Liver (tissue), 9 donors: ENCODE data around the gene CRELD2. TPM values are rescaled to one million over a fixed set of nuclear protein-coding genes. Genes with fewer than 3 reads are reported as not detected.

Experiments used
- DNase-seq: peaks from one replicate; pipeline ENCODE4 v3.0.0-alpha.2; 2017; ENCODE audit warnings: low spot score
- H3K27ac ChIP-seq, 2 donors: one replicate each; pipeline ENCODE4 v1.7.0; 2013; ENCODE audit warnings: inconsistent platforms in 2 of 2, low read length in 2 of 2, control low read depth in 1 of 2, low read depth in 1 of 2, mild to moderate bottlenecking in 1 of 2
- H3K27me3 ChIP-seq, 4 donors: one replicate each; pipeline versions ENCODE4 v1.6.1 to v1.7.0; 2013; ENCODE audit warnings: low read length in 3 of 4, inconsistent platforms in 1 of 4, mild to moderate bottlenecking in 1 of 4, moderate library complexity in 1 of 4; ENCODE audit not compliant: control insufficient read depth in 4 of 4, insufficient read depth in 4 of 4
- H3K36me3 ChIP-seq, 4 donors: one replicate each; pipeline versions ENCODE4 v1.6.1 to v1.7.0; 2013; ENCODE audit warnings: low read length in 3 of 4, mild to moderate bottlenecking in 3 of 4, low read depth in 1 of 4, moderate library complexity in 1 of 4; ENCODE audit not compliant: control insufficient read depth in 4 of 4, insufficient read depth in 3 of 4
- H3K4me1 ChIP-seq, 4 donors: one replicate each; pipeline versions ENCODE4 v1.6.1 to v1.7.0; 2013; ENCODE audit warnings: low read length in 3 of 4, mild to moderate bottlenecking in 3 of 4, moderate library complexity in 1 of 4; ENCODE audit not compliant: control insufficient read depth in 4 of 4, insufficient read depth in 4 of 4
- H3K4me3 ChIP-seq, 3 donors: one replicate each; pipeline versions ENCODE4 v1.6.1 to v1.7.0; 2013; ENCODE audit warnings: low read length in 3 of 3, control low read depth in 1 of 3, low read depth in 1 of 3, mild to moderate bottlenecking in 1 of 3
- H3K9ac ChIP-seq, 2 donors: one replicate each; pipeline ENCODE4 v1.7.0; 2013; ENCODE audit warnings: low read length in 2 of 2, mild to moderate bottlenecking in 2 of 2, moderate library complexity in 2 of 2, control low read depth in 1 of 2, low read depth in 1 of 2
- H3K9me3 ChIP-seq, 4 donors: one replicate each; pipeline versions ENCODE4 v1.6.1 to v1.7.0; 2013; ENCODE audit warnings: low read length in 3 of 4; ENCODE audit not compliant: control insufficient read depth in 4 of 4
- CTCF ChIP-seq: fragments of 150-350 bp; IDR thresholded peaks from 2 replicates; pipeline ENCODE4 v1.5.1; 2017; ENCODE audit warnings: improper control_type of control experiment, low read depth, low read length; ENCODE audit not compliant: missing input control
- EGR1 ChIP-seq, 2 donors: IDR thresholded peaks; 2 replicates each; pipeline ENCODE4 v1.6.1; 2016 to 2018; ENCODE audit warnings: antibody characterized with exemption in 2 of 2, low read depth in 2 of 2
- FOXA1 ChIP-seq: IDR thresholded peaks from 2 replicates; pipeline ENCODE4 v1.6.1; 2016; ENCODE audit warnings: antibody characterized with exemption
- FOXA2 ChIP-seq: IDR thresholded peaks from 2 replicates; pipeline ENCODE4 v1.6.1; 2016; ENCODE audit warnings: antibody characterized with exemption
- GABPA ChIP-seq, 2 donors: IDR thresholded peaks in 1 of 2; conservative IDR thresholded peaks in 1 of 2; 2 replicates each; pipeline ENCODE4 v1.6.1; 2016; ENCODE audit warnings: antibody characterized with exemption in 2 of 2, mild to moderate bottlenecking in 1 of 2, moderate library complexity in 1 of 2
- HNF4A ChIP-seq, 2 donors: conservative IDR thresholded peaks; 2 replicates each; pipeline ENCODE4 v1.6.1; 2016; ENCODE audit warnings: antibody characterized with exemption in 2 of 2, mild to moderate bottlenecking in 2 of 2
- HNF4G ChIP-seq: IDR thresholded peaks from 2 replicates; pipeline ENCODE4 v1.6.1; 2016; ENCODE audit warnings: antibody characterized with exemption
- JUND ChIP-seq, 2 donors: IDR thresholded peaks; 2 replicates each; pipeline ENCODE4 v1.6.1; 2016; ENCODE audit warnings: antibody characterized with exemption in 2 of 2
- MAX ChIP-seq: IDR thresholded peaks from 2 replicates; pipeline ENCODE4 v1.6.1; 2016; ENCODE audit warnings: antibody characterized with exemption
- NR2F2 ChIP-seq: IDR thresholded peaks from 2 replicates; pipeline ENCODE4 v1.6.1; 2016; ENCODE audit warnings: antibody characterized with exemption
- RAD21 ChIP-seq, 2 donors: IDR thresholded peaks; 2 replicates each; pipeline ENCODE4 v1.6.1; 2016; ENCODE audit warnings: antibody characterized with exemption in 2 of 2, mild to moderate bottlenecking in 2 of 2
- REST ChIP-seq: IDR thresholded peaks from 2 replicates; pipeline ENCODE4 v1.6.1; 2016; ENCODE audit warnings: antibody characterized with exemption, mild to moderate bottlenecking
- RXRA ChIP-seq, 2 donors: IDR thresholded peaks; 2 replicates each; pipeline ENCODE4 v1.6.1; 2017 to 2018; ENCODE audit warnings: antibody characterized with exemption in 2 of 2, mild to moderate bottlenecking in 1 of 2
- SP1 ChIP-seq: IDR thresholded peaks from 2 replicates; pipeline ENCODE4 v1.6.1; 2018; ENCODE audit warnings: antibody characterized with exemption, mild to moderate bottlenecking
- TAF1 ChIP-seq: conservative IDR thresholded peaks from 2 replicates; pipeline ENCODE4 v1.6.1; 2016; ENCODE audit warnings: antibody characterized with exemption, mild to moderate bottlenecking
- YY1 ChIP-seq: IDR thresholded peaks from 2 replicates; pipeline ENCODE4 v1.6.1; 2016; ENCODE audit warnings: antibody characterized with exemption, mild to moderate bottlenecking
- WGBS: extraction: QIAGEN DNeasy Blood & Tissue Kit; methylation state at CpG from one replicate; pipeline ENCODE4 v1.1.7; 2013; 5-methylcytosine and 5-hydroxymethylcytosine counted together
- polyA plus RNA-seq, 2 donors: library from polyadenylated mRNA; stranded (reverse) in 1 of 2; unstranded in 1 of 2; fragments of 200-250 nt in 1 of 2; fragments of >200 nt in 1 of 2; fragmentation: Nextera tagmentation in 1 of 2; extraction: Ambion mirVana in 1 of 2; gene quantifications; one replicate each; pipeline versions ENCODE4 v1.2.1 to v1.2.3, GENCODE V29; 2013 to 2015
- total RNA-seq, 2 donors: library from RNA; depleted of rRNA; stranded (reverse); fragments of >200 nt; gene quantifications; one replicate each; pipeline ENCODE4 v1.2.3, GENCODE V29; 2014
- TF ChIP-seq, protein P1 (sequence below): IDR thresholded peaks from 2 replicates; pipeline ENCODE4 v1.6.1; 2016; ENCODE audit warnings: antibody characterized with exemption
- TF ChIP-seq, protein P2 (sequence below): IDR thresholded peaks from 2 replicates; pipeline ENCODE4 v1.6.1; 2016; ENCODE audit warnings: antibody characterized with exemption
- donor health status: healthy.
- donor health status: healthy.
- donor health status: healthy.
- donor health status: healthy.
- donor health status: healthy.

Gene CRELD2
- total and polyA plus RNA-seq, 4 donors: 17.2 to 98.1 (median 57.1) TPM

DNA sequence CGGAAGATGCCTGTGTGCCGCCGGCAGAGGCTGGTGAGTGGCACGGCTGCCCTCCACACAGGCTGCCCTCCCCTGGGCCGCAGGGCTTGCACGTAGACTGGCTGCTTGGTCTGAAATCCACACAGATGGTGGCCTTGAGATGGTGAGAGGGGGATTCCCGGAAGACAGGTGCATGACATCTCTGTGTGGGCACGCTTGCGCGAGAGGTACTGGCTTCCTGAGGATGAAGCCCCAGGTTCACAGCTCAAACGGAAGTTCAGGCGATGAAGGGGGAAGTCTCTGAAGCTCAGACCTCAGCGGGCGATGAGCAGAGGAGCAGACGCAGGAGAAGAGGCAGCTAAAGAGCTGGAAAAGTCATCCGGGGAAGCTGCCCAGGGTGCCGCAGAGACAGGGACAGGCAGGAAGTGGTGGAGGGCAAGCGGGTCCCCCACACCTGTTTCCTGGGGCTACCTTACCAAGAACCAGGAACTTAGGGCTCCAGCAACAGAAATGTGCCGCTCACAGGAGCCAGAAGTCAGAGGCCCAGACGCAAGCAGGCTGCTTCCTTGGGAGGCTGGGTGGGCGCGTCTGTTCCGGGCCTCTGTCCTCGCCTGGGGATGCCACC lies 7.2 kb downstream of the CRELD2 start:
- Histone ChIP-seq H3K27ac (no peak overlapping the region), H3K9me3 (no peaks in the 10 kb centered on the region), H3K4me1 (peaks cover 0 to 6% (median 3%) of the 10 kb centered on the region in 4 donors), H3K27me3 (no peaks in the 10 kb centered on the region), H3K36me3 (peaks cover 6 to 21% (median 14%) of the 10 kb centered on the region in 4 donors), H3K9ac (no peak overlapping the region), H3K4me3 (no peak overlapping the region)
- WGBS: 79% methylated on average over 24 of the region's 24 CpGs
- no peak for TF ChIP-seq REST
- TF ChIP-seq SP1: no peak
- TF ChIP-seq FOXA1: no peak
- no peak for TF ChIP-seq TAF1
- TF ChIP-seq FOXA2: no peak
- no peak for TF ChIP-seq CTCF
- TF ChIP-seq, protein P1, sequence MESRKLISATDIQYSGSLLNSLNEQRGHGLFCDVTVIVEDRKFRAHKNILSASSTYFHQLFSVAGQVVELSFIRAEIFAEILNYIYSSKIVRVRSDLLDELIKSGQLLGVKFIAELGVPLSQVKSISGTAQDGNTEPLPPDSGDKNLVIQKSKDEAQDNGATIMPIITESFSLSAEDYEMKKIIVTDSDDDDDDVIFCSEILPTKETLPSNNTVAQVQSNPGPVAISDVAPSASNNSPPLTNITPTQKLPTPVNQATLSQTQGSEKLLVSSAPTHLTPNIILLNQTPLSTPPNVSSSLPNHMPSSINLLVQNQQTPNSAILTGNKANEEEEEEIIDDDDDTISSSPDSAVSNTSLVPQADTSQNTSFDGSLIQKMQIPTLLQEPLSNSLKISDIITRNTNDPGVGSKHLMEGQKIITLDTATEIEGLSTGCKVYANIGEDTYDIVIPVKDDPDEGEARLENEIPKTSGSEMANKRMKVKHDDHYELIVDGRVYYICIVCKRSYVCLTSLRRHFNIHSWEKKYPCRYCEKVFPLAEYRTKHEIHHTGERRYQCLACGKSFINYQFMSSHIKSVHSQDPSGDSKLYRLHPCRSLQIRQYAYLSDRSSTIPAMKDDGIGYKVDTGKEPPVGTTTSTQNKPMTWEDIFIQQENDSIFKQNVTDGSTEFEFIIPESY: no peak
- no peak for TF ChIP-seq HNF4A (conservative IDR thresholded peaks at IDR 0.05)
- TF ChIP-seq MAX: no peak
- no peak for TF ChIP-seq EGR1 (IDR thresholded peaks at IDR 0.05; ENCODE audit: low read depth in 2 of 2)
- TF ChIP-seq RXRA (IDR thresholded peaks at IDR 0.05): no peak
- no peak for TF ChIP-seq HNF4G
- no peak for TF ChIP-seq NR2F2
- TF ChIP-seq GABPA (IDR thresholded peaks at IDR 0.05 in 1 of 2, conservative IDR thresholded peaks at IDR 0.05 in 1 of 2): no peak
- no peak for TF ChIP-seq YY1
- TF ChIP-seq, protein P2, sequence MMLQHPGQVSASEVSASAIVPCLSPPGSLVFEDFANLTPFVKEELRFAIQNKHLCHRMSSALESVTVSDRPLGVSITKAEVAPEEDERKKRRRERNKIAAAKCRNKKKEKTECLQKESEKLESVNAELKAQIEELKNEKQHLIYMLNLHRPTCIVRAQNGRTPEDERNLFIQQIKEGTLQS: no peak
- DNase-seq: no peak

DNA sequence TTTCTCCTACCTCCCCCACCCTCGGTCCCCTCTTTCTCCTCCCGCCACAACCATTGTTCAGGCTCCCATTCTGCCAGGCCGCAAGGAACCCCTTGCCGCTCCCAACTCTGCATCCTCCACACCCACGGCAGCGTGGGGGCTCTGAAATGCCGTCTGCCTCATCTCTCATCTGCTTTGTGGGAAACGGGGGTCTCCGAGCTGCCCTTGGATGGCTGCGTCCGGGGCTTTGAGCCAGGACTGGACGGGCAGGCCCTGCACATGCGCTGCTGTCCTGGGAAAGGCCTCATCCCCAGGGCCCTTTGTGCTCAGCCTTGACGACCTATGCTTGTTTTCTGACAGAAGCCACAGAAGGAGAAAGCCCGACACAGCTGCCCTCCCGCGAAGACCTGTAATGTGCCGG lies 8.5 kb downstream of the CRELD2 start:
- H3K27ac ChIP-seq: no peak overlapping the region
- H3K9ac ChIP-seq: no peak overlapping the region
- H3K4me1 ChIP-seq: peaks cover 3 to 12% (median 5%) of the 10 kb centered on the region in 4 donors
- no peaks in the 10 kb centered on the region for H3K9me3 ChIP-seq
- no peak for DNase-seq
- H3K36me3 ChIP-seq: peaks cover 0 to 17% (median 12%) of the 10 kb centered on the region in 4 donors
- 90% methylated on average over 18 of the region's 18 CpGs for WGBS
- H3K27me3 ChIP-seq: no peaks in the 10 kb centered on the region
- no peak overlapping the region for H3K4me3 ChIP-seq
- TF ChIP-seq JUND (IDR thresholded peaks at IDR 0.05) (no peak), RAD21 (IDR thresholded peaks at IDR 0.05) (no peak), YY1 (no peak), TAF1 (no peak), CTCF (no peak), EGR1 (IDR thresholded peaks at IDR 0.05; ENCODE audit: low read depth in 2 of 2) (no peak), HNF4G (no peak), SP1 (no peak), MAX (no peak), FOXA1 (no peak)
- TF ChIP-seq, protein P2: no peak
